Panc1 (cell line): ENCODE results near the gene SLC9A5. TPM values are rescaled to one million over a fixed set of nuclear protein-coding genes. Genes with fewer than 3 reads are reported as not detected.

Experiments
- ATAC-seq: fragments of 200-7000 bp; cut with Tn5 transposase; 2 replicates; pipeline ENCODE4 v1.9.1; 2020; ENCODE audit warnings: mild to moderate bottlenecking, moderate library complexity
- BruUV-seq: library from RNA; stranded (reverse); fragments of 400-500 nt; replicated peaks from 2 replicates; lab custom pipeline; 2021; lab: Mats Ljungman, UMichigan
- CTCF ChIA-PET: fragments of 300-600 bp; sonication (Branson Sonifier 250); formaldehyde crosslinking; loops from one replicate; lab custom pipeline; 2022; ENCODE audit warnings: antibody characterized with exemption; lab: Charles Lee
- POLR2A ChIA-PET: fragments of 300-600 bp; sonication (Branson Sonifier 250); formaldehyde crosslinking; loops from one replicate; lab custom pipeline; 2022; ENCODE audit warnings: antibody characterized with exemption; lab: Charles Lee
- DNase-seq: peaks from one replicate; pipeline ENCODE4 v3.0.0-alpha.2; 2010; ENCODE audit warnings: low read depth, low spot score
- H3K27ac ChIP-seq: 2 replicates; pipeline ENCODE4 v1.5.1; 2011; ENCODE audit warnings: mild to moderate bottlenecking, low read length, inconsistent platforms
- H3K27me3 ChIP-seq: fragments of 200-500 bp; sonication (Bioruptor generic); 2 replicates; pipeline ENCODE4 v1.6.0; 2014; ENCODE audit warnings: low read length, inconsistent platforms; ENCODE audit not compliant: control insufficient read depth, insufficient read depth
- H3K36me3 ChIP-seq: fragments of 200-500 bp; sonication (Bioruptor generic); 2 replicates; pipeline ENCODE4 v1.5.1; 2014; ENCODE audit warnings: inconsistent platforms, mild to moderate bottlenecking, low read length, moderate library complexity; ENCODE audit not compliant: control insufficient read depth, insufficient read depth
- H3K4me1 ChIP-seq: 2 replicates; pipeline ENCODE4 v1.5.1; 2011; ENCODE audit warnings: inconsistent platforms, mild to moderate bottlenecking, low read length, moderate library complexity; ENCODE audit not compliant: control insufficient read depth, insufficient read depth
- H3K4me3 ChIP-seq, 2 experiments: 2 replicates each; pipeline ENCODE4 v1.5.1; 2011 to 2012; ENCODE audit warnings: low read depth in 2 of 2, low read length in 2 of 2, mild to moderate bottlenecking in 2 of 2, inconsistent platforms in 1 of 2, moderate library complexity in 1 of 2
- H3K9me3 ChIP-seq: fragments of 200-500 bp; sonication (Bioruptor generic); 2 replicates; pipeline ENCODE4 v1.5.1; 2014; ENCODE audit warnings: low read depth, mild to moderate bottlenecking, inconsistent platforms, low read length, moderate library complexity; ENCODE audit not compliant: control insufficient read depth, insufficient read depth
- CTCF ChIP-seq: fragments of 450-650 bp; IDR thresholded peaks from 2 replicates; pipeline ENCODE4 v1.5.1; 2017; ENCODE audit warnings: mild to moderate bottlenecking
- POLR2AphosphoS5 ChIP-seq: IDR thresholded peaks from 2 replicates; pipeline ENCODE4 v1.6.1; 2012; ENCODE audit warnings: mild to moderate bottlenecking, low read depth, low read length, moderate library complexity
- REST ChIP-seq, 2 experiments: IDR thresholded peaks; 2 replicates each; pipeline ENCODE4 v1.6.1; 2011 to 2012; ENCODE audit warnings: low read depth in 2 of 2, control low read depth in 1 of 2, low read length in 1 of 2, mild to moderate bottlenecking in 1 of 2, moderate library complexity in 1 of 2; ENCODE audit not compliant: insufficient read depth in 1 of 2
- SIN3A ChIP-seq: IDR thresholded peaks from 2 replicates; pipeline ENCODE4 v1.6.1; 2012; ENCODE audit warnings: low read depth, mild to moderate bottlenecking, low read length, moderate library complexity, borderline replicate concordance; ENCODE audit not compliant: insufficient read depth
- TCF7L2 ChIP-seq: IDR thresholded peaks from 2 replicates; pipeline ENCODE4 v1.6.1; 2011; ENCODE audit warnings: mild to moderate bottlenecking, low read depth, low read length, inconsistent platforms
- in situ Hi-C: cut with HindIII; loops from 2 replicates; pipeline ENCODE4 v1.10.0; 2016; ENCODE audit warnings: low sequenced_read_pairs, low pct_unique_long_range_greater_than_20kb
- intact Hi-C: fragments of 100-400 bp; cut with micrococcal nuclease; formaldehyde crosslinking; loops from one replicate; pipeline ENCODE4 v1.10.0; 2022; ENCODE audit not compliant: unreplicated experiment
- total RNA-seq: library from RNA; stranded (reverse); gene quantifications from one replicate; pipeline ENCODE4 v1.2.1, GENCODE V29; 2021; ENCODE audit not compliant: unreplicated experiment

Gene SLC9A5
- total RNA-seq, 1 experiment from 2014 or later, result 1.7 TPM

GRCh38 chr16:67264277-67264676 lies 15.5 kb downstream of the SLC9A5 start:
- in situ Hi-C loops (no loop called here), intact Hi-C loops (no loop called here)
- TF ChIP-seq SIN3A (no peak), REST (IDR thresholded peaks at IDR 0.05; ENCODE audit: insufficient read depth in 1 of 2, low read depth in 2 of 2, low read length in 1 of 2) (no peak), CTCF (no peak), TCF7L2 (no peak), POLR2AphosphoS5 (no peak)
- Histone ChIP-seq H3K9me3 (no peaks in the 10 kb centered on the region), H3K27ac (no peak overlapping the region), H3K27me3 (no peaks in the 10 kb centered on the region), H3K4me1 (no peaks in the 10 kb centered on the region; the same call in 1 of the 2 replicates), H3K36me3 (no peaks in the 10 kb centered on the region), H3K4me3 (no peak overlapping the region)
- no TSS peak for BruUV-seq
- ChIA-PET POLR2A (no interaction called here), CTCF (no interaction called here)
- ATAC-seq (no peak), DNase-seq (no peak)

GRCh38 chr16:67264866-67265265 lies 16.1 kb downstream of the SLC9A5 start:
- no peaks in the 10 kb centered on the region for H3K27me3 ChIP-seq
- in situ Hi-C loops (no loop called here), intact Hi-C loops (no loop called here)
- ChIA-PET CTCF (no interaction called here), POLR2A (no interaction called here)
- DNase-seq (no peak), ATAC-seq (no peak)
- no peak overlapping the region for H3K4me3 ChIP-seq
- H3K9me3 ChIP-seq, result no peaks in the 10 kb centered on the region
- TF ChIP-seq TCF7L2 (no peak), POLR2AphosphoS5 (no peak), SIN3A (no peak), REST (IDR thresholded peaks at IDR 0.05; ENCODE audit: insufficient read depth in 1 of 2, low read depth in 2 of 2, low read length in 1 of 2) (no peak), CTCF (no peak)
- H3K4me1 ChIP-seq, result no peaks in the 10 kb centered on the region; the same call in 1 of the 2 replicates
- no peaks in the 10 kb centered on the region for H3K36me3 ChIP-seq
- H3K27ac ChIP-seq, result no peak overlapping the region
- BruUV-seq, result no TSS peak
